Bronchial epithelial cell (primary cell): ENCODE measurements around the gene ATF5. TPM values are rescaled to one million over a fixed set of nuclear protein-coding genes. Genes with fewer than 3 reads are reported as not detected.

ENCODE experiments used
- DNase-seq: peaks from one replicate; pipeline ENCODE4 v3.0.0-alpha.2; 2010; ENCODE audit warnings: low read depth
- FAIRE-seq: peaks from 2 replicates; lab custom pipeline; 2011; peaks lifted over from hg19 to GRCh38; lab: Jason Lieb, UNC
- H3K27me3 ChIP-seq: 2 replicates; pipeline ENCODE4 v1.5.1; 2011; ENCODE audit warnings: low read length; ENCODE audit not compliant: control insufficient read depth, insufficient read depth
- H3K36me3 ChIP-seq: 2 replicates; pipeline ENCODE4 v1.5.1; 2011; ENCODE audit warnings: low read length; ENCODE audit not compliant: control insufficient read depth, insufficient read depth
- H3K4me3 ChIP-seq: 2 replicates; pipeline ENCODE4 v1.5.1; 2011; ENCODE audit warnings: mild to moderate bottlenecking, low read depth, low read length, control low read depth
- CTCF ChIP-seq: IDR thresholded peaks from 2 replicates; pipeline ENCODE4 v1.5.1; 2011; ENCODE audit warnings: mild to moderate bottlenecking, moderate library complexity, low read length, control low read depth, inconsistent platforms; ENCODE audit not compliant: insufficient read depth, severe bottlenecking
- total RNA-seq: library from RNA; depleted of rRNA; stranded (reverse); fragments of >200 nt; gene quantifications from 2 replicates; pipeline ENCODE4 v1.2.1, GENCODE V29; 2014

ATF5 gene
- total RNA-seq, 1 donor from 2014 or later: 1.8 TPM

- TF ChIP-seq CTCF: no peak
- H3K4me3 ChIP-seq: no peak within 1 kb of the TSS
- DNase-seq (no peak), FAIRE-seq (no peak)
- H3K36me3 ChIP-seq: no peaks in the 10 kb centered on the region
- no peaks in the 10 kb centered on the region for H3K27me3 ChIP-seq
These were observed 32.0 kb upstream of the ATF5 start, which contains the start of gene IL4I1 for GRCh38 chr19:49896863-49897621. Gene IL4I1, minus strand, starts transcription at chr19:49896887. Its CDS starts 727 bp downstream, at chr19:49896160.

GRCh38 chr19:49904136-49904535 lies 24.9 kb upstream of the ATF5 start:
- H3K27me3 ChIP-seq: no peaks in the 10 kb centered on the region
- DNase-seq: no peak
- peaks cover 9% of the 10 kb centered on the region for H3K36me3 ChIP-seq
- H3K4me3 ChIP-seq: no peak overlapping the region
- TF ChIP-seq CTCF: no peak
- FAIRE-seq: no peak

GRCh38 chr19:49906879-49907564 lies 22.0 kb upstream of the ATF5 start:
- no peak for TF ChIP-seq CTCF
- no peak for FAIRE-seq
- DNase-seq: no peak
- no peak overlapping the region for H3K4me3 ChIP-seq
- H3K36me3 ChIP-seq: peaks cover 11% of the 10 kb centered on the region
- no peaks in the 10 kb centered on the region for H3K27me3 ChIP-seq

- no peaks in the 10 kb centered on the region for H3K27me3 ChIP-seq
- FAIRE-seq (no peak), DNase-seq (no peak)
- H3K36me3 ChIP-seq: peaks cover 13% of the 10 kb centered on the region
- H3K4me3 ChIP-seq: no peak overlapping the region
- no peak for TF ChIP-seq CTCF
These were observed 21.1 kb upstream of the ATF5 start for GRCh38 chr19:49907745-49908446.

DNA sequence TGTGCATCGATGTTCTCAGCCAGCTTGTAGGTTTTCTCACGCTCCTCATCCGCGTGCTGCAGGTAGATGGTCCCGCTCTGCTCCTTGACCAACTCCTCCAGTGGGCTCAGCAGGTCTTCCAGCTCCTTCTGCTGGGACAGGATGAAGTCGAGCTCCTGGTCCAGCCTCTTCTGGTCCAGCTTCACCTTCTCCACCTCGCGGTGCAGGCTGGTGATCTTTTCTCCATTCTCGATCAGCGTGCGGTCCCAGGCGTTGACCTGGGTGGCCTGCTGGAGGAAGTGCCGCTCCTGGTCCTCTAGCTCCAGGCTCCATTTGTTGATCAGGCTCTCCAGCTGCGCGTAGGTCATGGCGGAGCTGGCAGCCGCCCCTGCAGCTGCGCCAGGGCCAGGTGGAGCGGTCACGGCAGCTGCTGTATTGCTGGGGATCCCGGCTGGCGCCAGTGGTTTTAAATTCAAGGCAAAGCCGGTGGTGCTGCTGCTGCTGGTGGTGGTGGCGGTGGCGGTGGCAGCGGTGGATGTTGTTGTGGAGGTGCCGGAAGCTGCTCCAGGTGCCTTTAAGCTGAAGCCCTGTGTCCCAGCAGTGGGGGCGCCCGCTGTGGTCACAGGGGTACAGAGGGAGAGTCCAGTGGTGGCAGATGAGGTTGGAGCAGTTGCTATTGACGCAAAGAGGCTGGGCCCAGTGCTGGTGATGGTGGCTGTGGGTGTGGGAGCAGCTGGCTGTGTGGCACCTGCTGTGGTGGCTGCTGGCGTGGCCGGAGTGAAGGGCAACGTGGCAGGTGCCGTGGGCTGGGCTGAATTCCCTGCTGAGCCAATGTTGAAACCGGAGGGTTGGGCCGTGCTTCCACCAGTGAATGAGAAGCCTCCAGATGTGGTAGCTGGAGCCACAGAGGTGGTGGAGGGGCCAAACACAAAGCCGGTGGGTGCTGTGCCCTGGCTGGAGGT lies 20.3 kb upstream of the ATF5 start:
- no peak for FAIRE-seq
- peaks cover 14% of the 10 kb centered on the region for H3K36me3 ChIP-seq

More for the DNA sequence above, 20.3 kb upstream of the ATF5 start:
- Histone ChIP-seq H3K27me3 (no peaks in the 10 kb centered on the region), H3K4me3 (no peak overlapping the region)
- TF ChIP-seq CTCF: no peak
- no peak for DNase-seq
